NCI-H510A (cell line): ENCODE measurements around the gene RNLS.
"Not testable (repeated sequence)": the region's sequence is repeated elsewhere in the genome, so short reads cannot be mapped to it uniquely, and the experiment has no call there.

Source experiments
- DNase-seq: peaks from one replicate; lab custom pipeline; 2025; lab: John Stamatoyannopoulos, UW

The RNLS gene

GRCh38 chr10:88293073-88293472, 290.0 kb downstream of the RNLS start:
- DNase-seq: no peak

GRCh38 chr10:88292185-88292514, 291.0 kb downstream of the RNLS start:
- no peak for DNase-seq

- DNase-seq: no peak
Measured at GRCh38 chr10:88291289-88292184, 291.6 kb downstream of the RNLS start.

GRCh38 chr10:88289342-88289741, 293.8 kb downstream of the RNLS start:
- DNase-seq: no peak

- no peak for DNase-seq
Measured at GRCh38 chr10:88288320-88289059, 294.6 kb downstream of the RNLS start.

- DNase-seq: no peak
Measured at GRCh38 chr10:88286030-88286429, 297.1 kb downstream of the RNLS start.

- DNase-seq: no peak
Measured at GRCh38 chr10:88281592-88282347, 301.3 kb downstream of the RNLS start.

- no peak for DNase-seq
Measured at GRCh38 chr10:88280518-88280917, 302.6 kb downstream of the RNLS start.

- no peak for DNase-seq
Measured at GRCh38 chr10:88278912-88279311, 304.2 kb downstream of the RNLS start.

- DNase-seq: not testable (repeated sequence)
Measured at GRCh38 chr10:88276945-88277344, 306.2 kb downstream of the RNLS start.

- DNase-seq: no peak
Measured at GRCh38 chr10:88274286-88274685, 308.8 kb downstream of the RNLS start.

GRCh38 chr10:88273567-88273966, 309.6 kb downstream of the RNLS start:
- DNase-seq: no peak

GRCh38 chr10:88271761-88272543, 311.2 kb downstream of the RNLS start:
- no peak for DNase-seq

GRCh38 chr10:88270871-88271713, 312.0 kb downstream of the RNLS start:
- no peak for DNase-seq

GRCh38 chr10:88270061-88270808, 312.9 kb downstream of the RNLS start:
- DNase-seq: no peak

GRCh38 chr10:88262591-88263234, 320.4 kb downstream of the RNLS start:
- no peak for DNase-seq

- no peak for DNase-seq
Measured at GRCh38 chr10:88261152-88261551, 322.0 kb downstream of the RNLS start.

GRCh38 chr10:88260329-88261051, 322.6 kb downstream of the RNLS start:
- DNase-seq: no peak

- no peak for DNase-seq
Measured at GRCh38 chr10:88259381-88259780, 323.7 kb downstream of the RNLS start.
